HepG2 (cell line): ENCODE results near the gene CS. TPM values are rescaled to one million over a fixed set of nuclear protein-coding genes. Genes with fewer than 3 reads are reported as not detected.

ENCODE experiments used
- ATAC-seq: fragments of 200-7000 bp; cut with Tn5 transposase; 3 replicates; pipeline ENCODE4 v1.9.1; 2020; ENCODE audit warnings: mild to moderate bottlenecking, moderate library complexity
- BruUV-seq: library from RNA; stranded (reverse); fragments of 400-500 nt; replicated peaks from 2 replicates; lab custom pipeline; 2021; lab: Mats Ljungman, UMichigan
- CTCF ChIA-PET: fragments of 300-600 bp; formaldehyde crosslinking; extraction: SDS; loops from one replicate; lab custom pipeline; 2021; ENCODE audit warnings: low total read pairs, inconsistent platforms, low intra/inter-chr PET ratio; lab: Yijun Ruan, JAX
- POLR2A ChIA-PET: fragments of 350-600 bp; sonication (Branson Sonifier 250); formaldehyde crosslinking; loops from one replicate; lab custom pipeline; 2020; ENCODE audit warnings: antibody characterized with exemption, inconsistent platforms; lab: Yijun Ruan, JAX
- DNase-seq: peaks from one replicate; pipeline ENCODE4 v3.0.0-alpha.2; 2015; ENCODE audit warnings: low spot score
- FAIRE-seq: peaks from 3 replicates; lab custom pipeline; 2011; peaks lifted over from hg19 to GRCh38; lab: Jason Lieb, UNC
- H2AFZ ChIP-seq: one replicate; pipeline ENCODE4 v1.6.1; 2011; ENCODE audit warnings: low read length, inconsistent platforms
- H3K27ac ChIP-seq: fragments of 300-600 bp; 3 replicates; pipeline ENCODE4 v1.8.0; 2011; ENCODE audit warnings: mixed run types, mild to moderate bottlenecking, mixed read lengths, low read length, inconsistent platforms; ENCODE audit not compliant: insufficient read depth; ENCODE audit errors: extremely low read length
- H3K27me3 ChIP-seq, 2 experiments: fragments of 200-600 bp in 1 of 2; 2 replicates in 1 of 2; 3 replicates in 1 of 2; pipeline versions ENCODE4 v1.6.0 to v1.8.0; 2011; ENCODE audit warnings: low read length in 2 of 2, mild to moderate bottlenecking in 2 of 2, moderate library complexity in 2 of 2, inconsistent platforms in 1 of 2; ENCODE audit not compliant: insufficient read depth in 2 of 2, control insufficient read depth in 1 of 2
- H3K36me3 ChIP-seq, 2 experiments: fragments of 200-600 bp in 1 of 2; replicated peaks in 1 of 2; 2 replicates in 1 of 2; 3 replicates in 1 of 2; pipeline versions ENCODE4 v1.5.1 to v1.8.0; 2011; ENCODE audit warnings: low read length in 2 of 2, inconsistent platforms in 1 of 2; ENCODE audit not compliant: insufficient read depth in 2 of 2, control insufficient read depth in 1 of 2
- H3K4me1 ChIP-seq: 2 replicates; pipeline ENCODE4 v1.5.1; 2012; ENCODE audit warnings: low read length, inconsistent platforms; ENCODE audit not compliant: insufficient read depth
- H3K4me2 ChIP-seq: 2 replicates; pipeline ENCODE4 v1.6.0; 2011; ENCODE audit warnings: low read depth, low read length, inconsistent platforms
- H3K4me3 ChIP-seq, 3 experiments: fragments of 200-600 bp in 1 of 3; sonication (generic), shearing (Covaris generic) in 1 of 3; replicated peaks in 1 of 3; 2 replicates each; pipeline ENCODE4 v1.5.1; 2011 to 2016; ENCODE audit warnings: low read length in 3 of 3, inconsistent platforms in 2 of 3, low read depth in 2 of 3, mild to moderate bottlenecking in 2 of 3, control low read depth in 1 of 3, mixed read lengths in 1 of 3; ENCODE audit not compliant: insufficient read depth in 1 of 3
- H3K79me2 ChIP-seq: one replicate; pipeline ENCODE4 v1.6.1; 2011; ENCODE audit warnings: low read length, inconsistent platforms; ENCODE audit not compliant: insufficient read depth
- H3K9ac ChIP-seq: 2 replicates; pipeline ENCODE4 v1.6.0; 2011; ENCODE audit warnings: mild to moderate bottlenecking, low read depth, low read length, inconsistent platforms; ENCODE audit not compliant: insufficient read depth
- H3K9me3 ChIP-seq: 2 replicates; pipeline ENCODE4 v1.5.1; 2012; ENCODE audit warnings: mild to moderate bottlenecking, low read length
- H4K20me1 ChIP-seq: 2 replicates; pipeline ENCODE4 v1.6.0; 2011; ENCODE audit warnings: inconsistent platforms, mild to moderate bottlenecking, low read length, moderate library complexity; ENCODE audit not compliant: insufficient read depth
- AHDC1 ChIP-seq: sonication (generic); formaldehyde crosslinking; IDR thresholded peaks from 2 replicates; pipeline ENCODE4 v1.5.1; 2020; ENCODE audit warnings: mild to moderate bottlenecking, missing genetic modification reagents, borderline replicate concordance
- AKAP8 ChIP-seq: sonication (generic); formaldehyde crosslinking; IDR thresholded peaks from 2 replicates; pipeline ENCODE4 v1.5.1; 2020; ENCODE audit warnings: mild to moderate bottlenecking, missing genetic modification reagents
- BRD4 ChIP-seq: sonication (generic); formaldehyde crosslinking; IDR thresholded peaks from 2 replicates; pipeline ENCODE4 v1.4.0; 2020; ENCODE audit warnings: missing genetic modification reagents
- EEA1 ChIP-seq: sonication (generic); formaldehyde crosslinking; IDR thresholded peaks from 2 replicates; pipeline ENCODE4 v1.5.1; 2020; ENCODE audit warnings: mild to moderate bottlenecking, missing genetic modification reagents, borderline replicate concordance
- EHMT2 ChIP-seq: fragments of 200-600 bp; sonication (generic); IDR thresholded peaks from 2 replicates; pipeline ENCODE4 v1.7.0; 2017; ENCODE audit warnings: antibody characterized with exemption, low read depth, low read length, borderline replicate concordance
- GABPB1 ChIP-seq: IDR thresholded peaks from 2 replicates; pipeline ENCODE4 v1.6.1; 2016; ENCODE audit warnings: mild to moderate bottlenecking, missing genetic modification reagents, moderate library complexity, missing compliant biosample characterization
- HIVEP1 ChIP-seq: sonication (generic); formaldehyde crosslinking; IDR thresholded peaks from 2 replicates; pipeline ENCODE4 v1.4.0; 2020; ENCODE audit warnings: mild to moderate bottlenecking, missing genetic modification reagents
- PAF1 ChIP-seq: IDR thresholded peaks from 2 replicates; pipeline ENCODE4 v1.6.1; 2016; ENCODE audit warnings: missing genetic modification reagents, missing compliant biosample characterization
- PHF5A ChIP-seq: IDR thresholded peaks from one replicate; pipeline ENCODE4 v1.6.1; 2018; ENCODE audit warnings: low read depth, missing genetic modification reagents; ENCODE audit not compliant: unreplicated experiment
- PREB ChIP-seq: sonication (generic); formaldehyde crosslinking; IDR thresholded peaks from 2 replicates; pipeline ENCODE4 v1.4.0; 2020; ENCODE audit warnings: missing genetic modification reagents
- SAP130 ChIP-seq: IDR thresholded peaks from 2 replicates; pipeline ENCODE4 v1.6.1; 2016; ENCODE audit warnings: low read depth
- ZFYVE20 ChIP-seq: sonication (generic); formaldehyde crosslinking; IDR thresholded peaks from 2 replicates; pipeline ENCODE4 v1.8.0; 2023; ENCODE audit warnings: low read depth, mild to moderate bottlenecking, moderate library complexity, missing genetic modification reagents, borderline replicate concordance
- ZNF331 ChIP-seq: sonication (generic); formaldehyde crosslinking; IDR thresholded peaks from 2 replicates; pipeline ENCODE4 v1.4.0; 2020; ENCODE audit warnings: missing genetic modification reagents
- ZNF34 ChIP-seq: sonication (generic); formaldehyde crosslinking; IDR thresholded peaks from 2 replicates; pipeline ENCODE4 v1.4.0; 2020; ENCODE audit warnings: mild to moderate bottlenecking, missing genetic modification reagents, borderline replicate concordance
- ZNF598 ChIP-seq: sonication (generic); formaldehyde crosslinking; IDR thresholded peaks from 2 replicates; pipeline ENCODE4 v1.5.1; 2020; ENCODE audit warnings: mild to moderate bottlenecking, missing genetic modification reagents, borderline replicate concordance
- WGBS: methylation state at CpG from one replicate; pipeline ENCODE4 v1.1.6; 2017; ENCODE audit warnings: low lambda C conversion rate; 5-methylcytosine and 5-hydroxymethylcytosine counted together
- in situ Hi-C: cut with HindIII; loops from 2 replicates; pipeline ENCODE4 v1.10.0; 2017; ENCODE audit warnings: low pct_unique_long_range_greater_than_20kb; ENCODE audit not compliant: extremely low pct_ligation_motif_present
- intact Hi-C: fragments of 100-400 bp; cut with micrococcal nuclease; formaldehyde crosslinking; loops from one replicate; pipeline ENCODE4 v1.10.0; 2022; ENCODE audit not compliant: unreplicated experiment
- polyA plus RNA-seq, 8 experiments: library from polyadenylated mRNA; depleted of rRNA in 3 of 8; stranded (reverse) in 7 of 8; unstranded in 1 of 8; fragments of >200 nt; fragmentation: Illumina TruSeq in 4 of 8; extraction: Trizol in 4 of 8; gene quantifications; 2 replicates each; pipeline versions ENCODE4 v1.2.1 to v1.2.3, GENCODE V29; 2011 to 2016; ENCODE audit warnings: low read depth in 4 of 8, missing spikeins in 1 of 8, mixed read lengths in 1 of 8; ENCODE audit not compliant: insufficient read depth in 1 of 8
- total RNA-seq, 5 experiments: library from RNA; depleted of rRNA; stranded (reverse); fragments of >200 nt; fragmentation: Illumina TruSeq; extraction: Trizol; gene quantifications; 2 replicates each; pipeline ENCODE4 v1.2.3, GENCODE V29; 2016; ENCODE audit warnings: low read depth in 1 of 5

The CS gene
- total and polyA plus RNA-seq, 2 of the 13 experiments (the other 11 are each of a cell fraction or from before 2014, with no cell fraction given) = 173 to 175 TPM

GRCh38 chr12:56247923-56248322, 52.2 kb downstream of the CS start:
- Histone ChIP-seq H3K4me3 (no peak overlapping the region), H3K79me2 (no peaks in the 10 kb centered on the region), H3K27me3 (no peaks in the 10 kb centered on the region), H2AFZ (no peak overlapping the region), H4K20me1 (no peaks in the 10 kb centered on the region), H3K4me2 (no peak overlapping the region), H3K9ac (no peak overlapping the region), H3K9me3 (no peaks in the 10 kb centered on the region), H3K36me3 (peaks cover 38 to 65% of the 10 kb centered on the region in 2 experiments), H3K4me1 (peaks cover 16% of the 10 kb centered on the region), H3K27ac (no peak overlapping the region)
- no TSS peak for BruUV-seq
- ChIA-PET POLR2A (no interaction called here), CTCF (no interaction called here)
- no peak for FAIRE-seq
- WGBS = 94% methylated on average over 9 of the region's 16 CpGs
- intact Hi-C loops = no loop called here
- no peak for DNase-seq
- TF ChIP-seq PREB (CRISPR knock-in tag) = no peak
- TF ChIP-seq BRD4 = no peak
- no peak for TF ChIP-seq SAP130 (CRISPR knock-in tag)
- no peak for TF ChIP-seq ZNF598 (CRISPR knock-in tag)
- TF ChIP-seq HIVEP1 = no peak
- TF ChIP-seq AKAP8 = no peak
- TF ChIP-seq EHMT2 = no peak
- no peak for TF ChIP-seq PHF5A (CRISPR knock-in tag)
- no peak for TF ChIP-seq ZNF34 (CRISPR knock-in tag)
- TF ChIP-seq PAF1 (CRISPR knock-in tag) = no peak
- no peak for TF ChIP-seq AHDC1 (CRISPR knock-in tag)
- TF ChIP-seq EEA1 (CRISPR knock-in tag) = no peak
- TF ChIP-seq ZFYVE20 (CRISPR knock-in tag) = no peak
- no peak for TF ChIP-seq ZNF331 (CRISPR knock-in tag)
- TF ChIP-seq GABPB1 (CRISPR knock-in tag) = no peak
- in situ Hi-C loops = no loop called here
- ATAC-seq = no peak
